WTC11 (cell line): ENCODE measurements around the gene BATF. TPM values are rescaled to one million over a fixed set of nuclear protein-coding genes. Genes with fewer than 3 reads are reported as not detected.

ENCODE experiments used
- ATAC-seq: fragments of 200-7000 bp; cut with Tn5 transposase; 2 replicates; pipeline ENCODE4 v1.10.0; 2021; ENCODE audit warnings: mild to moderate bottlenecking, moderate library complexity
- CTCF ChIA-PET: fragments of 300-600 bp; sonication (Branson Sonifier 250); formaldehyde crosslinking; loops from one replicate; lab custom pipeline; 2021; ENCODE audit warnings: antibody characterized with exemption; lab: Charles Lee
- POLR2A ChIA-PET: fragments of 350-600 bp; sonication (Branson Sonifier 250); formaldehyde crosslinking; loops from one replicate; lab custom pipeline; 2021; ENCODE audit warnings: antibody characterized with exemption; lab: Charles Lee
- DNase-seq: peaks from one replicate; pipeline ENCODE4 v3.0.0; 2021; ENCODE audit warnings: low spot score
- H3K27ac Mint-ChIP-seq: 2 replicates; pipeline ENCODE4 v1.8.0; 2021; ENCODE audit warnings: mixed read lengths
- H3K27me3 Mint-ChIP-seq: 2 replicates; pipeline ENCODE4 v1.8.0; 2021; ENCODE audit warnings: low read depth, mild to moderate bottlenecking, moderate library complexity, mixed read lengths
- H3K36me3 Mint-ChIP-seq: 2 replicates; pipeline ENCODE4 v1.8.0; 2021; ENCODE audit warnings: mixed read lengths
- H3K4me1 Mint-ChIP-seq: 2 replicates; pipeline ENCODE4 v1.8.0; 2022; ENCODE audit warnings: mixed read lengths
- H3K4me3 Mint-ChIP-seq: 2 replicates; pipeline ENCODE4 v1.8.0; 2021; ENCODE audit warnings: mild to moderate bottlenecking, moderate library complexity, mixed read lengths
- H3K9me3 Mint-ChIP-seq: 2 replicates; pipeline ENCODE4 v1.8.0; 2021; ENCODE audit warnings: mixed read lengths
- ARID4B ChIP-seq: sonication (generic); formaldehyde crosslinking; IDR thresholded peaks from 2 replicates; pipeline ENCODE4 v1.8.0; 2023; ENCODE audit warnings: missing genetic modification reagents, mild to moderate bottlenecking, borderline replicate concordance
- CTCF ChIP-seq: fragments of 200-600 bp; IDR thresholded peaks from 2 replicates; pipeline ENCODE4 v1.8.0; 2022; ENCODE audit warnings: antibody characterized with exemption
- MXD4 ChIP-seq: fragments of 250-450 bp; sonication (Bioruptor Pico); IDR thresholded peaks from 2 replicates; pipeline ENCODE4 v1.8.0; 2021; ENCODE audit warnings: mild to moderate bottlenecking, moderate library complexity, borderline replicate concordance
- MYBL2 ChIP-seq: sonication (generic); formaldehyde crosslinking; IDR thresholded peaks from 2 replicates; pipeline ENCODE4 v1.8.1; 2023; ENCODE audit warnings: mild to moderate bottlenecking, moderate library complexity, missing genetic modification reagents
- NFATC4 ChIP-seq: fragments of 250-450 bp; sonication (Bioruptor Pico); IDR thresholded peaks from 2 replicates; pipeline ENCODE4 v1.9.0; 2021; ENCODE audit warnings: mild to moderate bottlenecking
- NR1H2 ChIP-seq: sonication (generic); formaldehyde crosslinking; IDR thresholded peaks from 2 replicates; pipeline ENCODE4 v1.9.0; 2021; ENCODE audit warnings: mild to moderate bottlenecking, moderate library complexity, missing genetic modification reagents
- NR3C1 ChIP-seq: sonication (generic); formaldehyde crosslinking; conservative IDR thresholded peaks from 2 replicates; pipeline ENCODE4 v1.8.1; 2023; ENCODE audit warnings: low read depth, mild to moderate bottlenecking, missing genetic modification reagents
- PREB ChIP-seq: sonication (generic); formaldehyde crosslinking; IDR thresholded peaks from 2 replicates; pipeline ENCODE4 v1.8.1; 2022; ENCODE audit warnings: mild to moderate bottlenecking, missing genetic modification reagents, moderate library complexity, borderline replicate concordance
- SMAD4 ChIP-seq: sonication (generic); formaldehyde crosslinking; IDR thresholded peaks from 2 replicates; pipeline ENCODE4 v1.8.0; 2022; ENCODE audit warnings: mild to moderate bottlenecking, missing genetic modification reagents
- SP1 ChIP-seq: sonication (generic); formaldehyde crosslinking; conservative IDR thresholded peaks from 2 replicates; pipeline ENCODE4 v1.8.1; 2022; ENCODE audit warnings: missing genetic modification reagents
- TCF7 ChIP-seq: sonication (generic); formaldehyde crosslinking; IDR thresholded peaks from 2 replicates; pipeline ENCODE4 v1.8.0; 2022; ENCODE audit warnings: mild to moderate bottlenecking, low read depth, missing genetic modification reagents, moderate library complexity
- ZBTB21 ChIP-seq: sonication (generic); formaldehyde crosslinking; IDR thresholded peaks from 2 replicates; pipeline ENCODE4 v1.8.1; 2023; ENCODE audit warnings: mild to moderate bottlenecking, missing genetic modification reagents, borderline replicate concordance
- ZNF219 ChIP-seq: sonication (generic); formaldehyde crosslinking; IDR thresholded peaks from 2 replicates; pipeline ENCODE4 v1.8.0; 2023; ENCODE audit warnings: missing genetic modification reagents, mild to moderate bottlenecking, borderline replicate concordance
- ZNF232 ChIP-seq: sonication (generic); formaldehyde crosslinking; IDR thresholded peaks from 2 replicates; pipeline ENCODE4 v1.8.0; 2022; ENCODE audit warnings: mild to moderate bottlenecking, missing genetic modification reagents
- ZNF281 ChIP-seq: sonication (generic); formaldehyde crosslinking; IDR thresholded peaks from 2 replicates; pipeline ENCODE4 v1.8.0; 2023; ENCODE audit warnings: mild to moderate bottlenecking, missing genetic modification reagents
- ZNF317 ChIP-seq: sonication (generic); formaldehyde crosslinking; IDR thresholded peaks from 2 replicates; pipeline ENCODE4 v1.8.1; 2023; ENCODE audit warnings: low read depth, mild to moderate bottlenecking, moderate library complexity, missing genetic modification reagents, borderline replicate concordance
- ZNF671 ChIP-seq: fragments of 250-450 bp; sonication (Bioruptor Pico); IDR thresholded peaks from 2 replicates; pipeline ENCODE4 v1.8.0; 2021; ENCODE audit warnings: mild to moderate bottlenecking
- total RNA-seq: library from RNA; stranded (reverse); gene quantifications from 3 replicates; pipeline ENCODE4 v1.2.3, GENCODE V29; 2021
- TF ChIP-seq, protein P1 (sequence below): fragments of 250-450 bp; sonication (Bioruptor Pico); IDR thresholded peaks from 2 replicates; pipeline ENCODE4 v1.9.0; 2021; ENCODE audit warnings: moderate library complexity, mild to moderate bottlenecking, inconsistent platforms, borderline replicate concordance

The BATF gene
- total RNA-seq, 1 experiment from 2014 or later, result not detected

DNA sequence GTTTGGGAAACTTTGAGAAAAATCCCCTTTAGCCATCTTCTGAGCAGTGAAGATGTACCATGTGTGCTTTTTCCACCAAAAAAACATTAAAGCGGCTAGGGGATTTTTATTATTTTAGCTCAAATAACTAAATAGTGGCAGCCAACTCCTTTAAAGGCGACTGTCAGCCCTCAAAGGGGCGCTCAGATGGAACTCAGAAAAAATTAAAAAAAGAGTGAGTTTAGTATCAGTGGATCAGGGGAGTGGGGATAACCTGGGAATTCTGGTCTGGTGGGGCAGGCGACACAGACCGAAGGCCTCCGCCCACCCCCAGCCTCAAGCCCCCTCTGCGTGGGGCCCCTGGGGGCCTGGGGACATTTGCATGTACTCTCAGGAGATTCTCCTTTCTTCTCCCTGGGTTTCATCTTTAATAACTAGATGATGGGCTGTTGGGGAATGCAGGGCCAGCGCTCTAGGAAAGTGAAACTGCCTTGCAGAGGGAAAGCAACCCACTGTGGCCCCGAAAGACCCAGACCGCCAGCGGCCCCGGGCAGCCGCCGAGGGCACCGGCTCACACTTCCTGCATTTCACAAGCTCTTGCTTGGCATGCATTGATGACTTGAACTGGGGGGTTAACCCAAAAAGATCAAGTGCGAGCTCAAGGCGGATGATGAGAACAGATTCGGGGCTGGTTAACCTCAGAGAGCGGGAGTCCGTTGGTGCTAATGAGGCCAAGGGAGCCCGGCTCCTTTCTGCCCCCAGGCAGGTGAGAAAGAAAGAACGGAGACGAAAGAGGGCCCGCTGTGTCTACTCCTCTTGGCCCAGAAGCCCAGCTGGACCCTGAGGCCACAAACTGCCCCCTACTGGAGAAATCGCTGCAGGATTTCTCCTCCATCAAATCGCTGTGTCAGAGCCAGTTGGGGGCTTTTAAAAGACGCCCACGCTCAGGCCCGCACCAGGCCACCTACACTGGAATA, 7.3 kb upstream of the BATF start (continued):
- TF ChIP-seq ZNF281 (no peak), ZBTB21 (CRISPR knock-in tag) (no peak), CTCF (0 out of 2 replicates have a peak, but pooled peaks have one; percentile 17), ZNF671 (CRISPR knock-in tag) (no peak), TCF7 (CRISPR knock-in tag) (no peak), SP1 (no peak), MXD4 (CRISPR knock-in tag) (0 out of 2 replicates have a peak, but pooled peaks have one; percentile 1), ZNF219 (CRISPR knock-in tag) (no peak), ZNF317 (CRISPR knock-in tag) (no peak), SMAD4 (CRISPR knock-in tag) (no peak)
- TF ChIP-seq, protein P1, sequence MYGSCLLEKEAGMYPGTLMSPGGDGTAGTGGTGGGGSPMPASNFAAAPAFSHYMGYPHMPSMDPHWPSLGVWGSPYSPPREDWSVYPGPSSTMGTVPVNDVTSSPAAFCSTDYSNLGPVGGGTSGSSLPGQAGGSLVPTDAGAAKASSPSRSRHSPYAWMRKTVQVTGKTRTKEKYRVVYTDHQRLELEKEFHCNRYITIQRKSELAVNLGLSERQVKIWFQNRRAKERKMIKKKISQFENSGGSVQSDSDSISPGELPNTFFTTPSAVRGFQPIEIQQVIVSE, result no peak

GRCh38 chr14:75515629-75515996, 6.7 kb upstream of the BATF start:
- TF ChIP-seq NFATC4 (no peak), ARID4B (CRISPR knock-in tag) (no peak), MYBL2 (CRISPR knock-in tag) (no peak), ZNF232 (CRISPR knock-in tag) (no peak), NR3C1 (CRISPR knock-in tag) (no peak), PREB (no peak), MXD4 (CRISPR knock-in tag) (no peak), NR1H2 (CRISPR knock-in tag) (no peak)
- TF ChIP-seq, protein P1, result no peak
- Mint-ChIP-seq H3K36me3 (no peaks in the 10 kb centered on the region), H3K4me1 (peaks cover 7% of the 10 kb centered on the region), H3K27ac (no peak overlapping the region), H3K27me3 (no peaks in the 10 kb centered on the region; the same call in 1 of the 2 replicates), H3K4me3 (no peak overlapping the region), H3K9me3 (peaks cover 5% of the 10 kb centered on the region)
- DNase-seq (no peak), ATAC-seq (no peak; the same call in 1 of the 2 replicates)
- POLR2A ChIA-PET, result interaction anchor here (0.7 kb wide), 1 partner anchor 100 kb away, joined by 3 read pairs; no protein-coding TSS in a partner anchor
- CTCF ChIA-PET, result interaction anchor here (0.7 to 5.8 kb wide), 22 partner anchors 12 to 207 kb away, joined by 3 to 87 read pairs (median 4); partner anchors contain the start of genes ERG28, FLVCR2 and TTLL5
